HEK293 (cell line): ENCODE measurements around the gene ZBTB18.

ENCODE experiments used
- CTCF ChIA-PET: fragments of 350-600 bp; formaldehyde crosslinking; extraction: SDS; loops from one replicate; lab custom pipeline; 2021; ENCODE audit warnings: antibody characterized with exemption; lab: Yijun Ruan, JAX
- POLR2A ChIA-PET: fragments of 300-600 bp; formaldehyde crosslinking; extraction: SDS; loops from one replicate; lab custom pipeline; 2020; ENCODE audit warnings: antibody characterized with exemption, inconsistent platforms; lab: Yijun Ruan, JAX
- H3K27ac ChIP-seq: fragments of 200-500 bp; sonication (Bioruptor generic); 2 replicates; pipeline ENCODE4 v1.5.1; 2014; ENCODE audit warnings: low read depth, low read length, control low read depth, inconsistent platforms; ENCODE audit errors: extremely low read depth
- H3K36me3 ChIP-seq, 2 experiments: fragments of 200-500 bp in 1 of 2; sonication (Bioruptor generic) in 1 of 2; 1 replicate in 1 of 2; 2 replicates in 1 of 2; pipeline ENCODE4 v1.5.1; 2014 to 2017; ENCODE audit warnings: inconsistent platforms in 2 of 2, low read length in 2 of 2; ENCODE audit not compliant: control insufficient read depth in 2 of 2, insufficient read depth in 1 of 2
- H3K4me1 ChIP-seq: fragments of 200-500 bp; sonication (Bioruptor generic); 2 replicates; pipeline ENCODE4 v1.5.1; 2014; ENCODE audit warnings: mild to moderate bottlenecking, low read length, inconsistent platforms; ENCODE audit not compliant: control insufficient read depth, insufficient read depth
- H3K4me3 ChIP-seq: 2 replicates; pipeline ENCODE4 v1.5.1; 2011; ENCODE audit warnings: low read depth, mild to moderate bottlenecking, control low read depth, low read length, moderate library complexity
- H3K9me3 ChIP-seq: fragments of 200-500 bp; sonication (Bioruptor generic); 2 replicates; pipeline ENCODE4 v1.5.1; 2014; ENCODE audit warnings: low read depth, low read length, inconsistent platforms; ENCODE audit not compliant: control insufficient read depth, insufficient read depth
- GLIS1 ChIP-seq: fragments of 450-650 bp; formaldehyde crosslinking; IDR thresholded peaks from 2 replicates; pipeline ENCODE4 v1.5.1; 2016; ENCODE audit warnings: missing biosample characterization, missing genetic modification characterization
- HIC1 ChIP-seq: fragments of 450-650 bp; formaldehyde crosslinking; IDR thresholded peaks from 2 replicates; pipeline ENCODE4 v1.5.1; 2016; ENCODE audit warnings: missing biosample characterization, missing genetic modification characterization
- KLF10 ChIP-seq: fragments of 450-650 bp; IDR thresholded peaks from 2 replicates; pipeline ENCODE4 v1.5.1; 2018; ENCODE audit warnings: missing biosample characterization, mild to moderate bottlenecking, missing genetic modification characterization
- KLF16 ChIP-seq: fragments of 450-650 bp; formaldehyde crosslinking; IDR thresholded peaks from 2 replicates; pipeline ENCODE4 v1.5.1; 2017; ENCODE audit warnings: missing biosample characterization, missing genetic modification characterization
- KLF7 ChIP-seq: fragments of 450-650 bp; formaldehyde crosslinking; IDR thresholded peaks from 2 replicates; pipeline ENCODE4 v1.5.1; 2016; ENCODE audit warnings: missing biosample characterization, missing genetic modification characterization, borderline replicate concordance
- PRDM6 ChIP-seq: fragments of 450-650 bp; formaldehyde crosslinking; IDR thresholded peaks from 2 replicates; pipeline ENCODE4 v1.5.1; 2017; ENCODE audit warnings: missing biosample characterization, missing genetic modification characterization
- YY1 ChIP-seq: fragments of 450-650 bp; formaldehyde crosslinking; IDR thresholded peaks from 2 replicates; pipeline ENCODE4 v1.5.1; 2018; ENCODE audit warnings: missing biosample characterization, missing genetic modification characterization
- ZBTB21 ChIP-seq: fragments of 450-650 bp; formaldehyde crosslinking; IDR thresholded peaks from 2 replicates; pipeline ENCODE4 v1.5.1; 2017; ENCODE audit warnings: missing biosample characterization, missing genetic modification characterization
- ZEB2 ChIP-seq: fragments of 450-650 bp; formaldehyde crosslinking; IDR thresholded peaks from 2 replicates; pipeline ENCODE4 v1.5.1; 2016; ENCODE audit warnings: missing biosample characterization, missing genetic modification characterization
- ZNF112 ChIP-seq: fragments of 450-650 bp; formaldehyde crosslinking; IDR thresholded peaks from 2 replicates; pipeline ENCODE4 v1.5.0; 2017; ENCODE audit warnings: missing biosample characterization, missing genetic modification characterization
- ZNF132 ChIP-seq: fragments of 450-650 bp; formaldehyde crosslinking; IDR thresholded peaks from 2 replicates; pipeline ENCODE4 v1.5.1; 2017; ENCODE audit warnings: missing biosample characterization, missing genetic modification characterization, borderline replicate concordance
- ZNF138 ChIP-seq: fragments of 450-650 bp; formaldehyde crosslinking; IDR thresholded peaks from 2 replicates; pipeline ENCODE4 v1.5.1; 2016; ENCODE audit warnings: missing biosample characterization, missing genetic modification characterization, borderline replicate concordance
- ZNF175 ChIP-seq: fragments of 450-650 bp; formaldehyde crosslinking; IDR thresholded peaks from 2 replicates; pipeline ENCODE4 v1.5.1; 2016; ENCODE audit warnings: missing biosample characterization, missing genetic modification characterization
- ZNF266 ChIP-seq: fragments of 450-650 bp; formaldehyde crosslinking; IDR thresholded peaks from 2 replicates; pipeline ENCODE4 v1.5.1; 2016; ENCODE audit warnings: missing biosample characterization, missing genetic modification characterization, low read depth
- ZNF423 ChIP-seq: fragments of 450-650 bp; formaldehyde crosslinking; IDR thresholded peaks from 2 replicates; pipeline ENCODE4 v1.5.1; 2016; ENCODE audit warnings: missing biosample characterization, missing genetic modification characterization
- ZNF449 ChIP-seq: fragments of 450-650 bp; formaldehyde crosslinking; IDR thresholded peaks from 2 replicates; pipeline ENCODE4 v1.5.1; 2017; ENCODE audit warnings: missing biosample characterization, mild to moderate bottlenecking, missing genetic modification characterization, moderate library complexity
- ZNF521 ChIP-seq: fragments of 450-650 bp; formaldehyde crosslinking; IDR thresholded peaks from 2 replicates; pipeline ENCODE4 v1.5.1; 2017; ENCODE audit warnings: missing biosample characterization, mild to moderate bottlenecking, missing genetic modification characterization
- ZNF549 ChIP-seq: fragments of 450-650 bp; IDR thresholded peaks from 2 replicates; pipeline ENCODE4 v1.5.1; 2018; ENCODE audit warnings: missing biosample characterization, missing genetic modification characterization, mild to moderate bottlenecking, inconsistent platforms, moderate library complexity
- ZNF555 ChIP-seq: fragments of 450-650 bp; formaldehyde crosslinking; conservative IDR thresholded peaks from 2 replicates; pipeline ENCODE4 v1.5.1; 2017; ENCODE audit warnings: missing biosample characterization, mild to moderate bottlenecking, missing genetic modification characterization, inconsistent platforms
- ZNF654 ChIP-seq: fragments of 450-650 bp; formaldehyde crosslinking; IDR thresholded peaks from 2 replicates; pipeline ENCODE4 v1.5.1; 2016; ENCODE audit warnings: low read depth, missing biosample characterization, missing genetic modification characterization
- ZXDB ChIP-seq: fragments of 450-650 bp; formaldehyde crosslinking; IDR thresholded peaks from 2 replicates; pipeline ENCODE4 v1.5.1; 2016; ENCODE audit warnings: missing biosample characterization, missing genetic modification characterization
- TF ChIP-seq, protein P1 (sequence below): fragments of 450-650 bp; formaldehyde crosslinking; IDR thresholded peaks from 2 replicates; pipeline ENCODE4 v1.5.1; 2016; ENCODE audit warnings: missing biosample characterization, missing genetic modification characterization
- TF ChIP-seq, protein P2 (sequence below): fragments of 450-650 bp; formaldehyde crosslinking; IDR thresholded peaks from 2 replicates; pipeline ENCODE4 v1.5.1; 2016; ENCODE audit warnings: missing biosample characterization, missing genetic modification characterization
- TF ChIP-seq, protein P3 (sequence below): sonication (generic); formaldehyde crosslinking; IDR thresholded peaks from 2 replicates; pipeline ENCODE4 v1.8.1; 2022; ENCODE audit warnings: mild to moderate bottlenecking, moderate library complexity, missing genetic modification reagents
- TF ChIP-seq, protein P4 (sequence below): fragments of 450-650 bp; formaldehyde crosslinking; IDR thresholded peaks from 2 replicates; pipeline ENCODE4 v1.5.1; 2017; ENCODE audit warnings: missing biosample characterization, missing genetic modification characterization

Gene ZBTB18

GRCh38 chr1:244029124-244029523 is 22.0 kb upstream of the ZBTB18 start:
- no peak overlapping the region for H3K4me3 ChIP-seq
- POLR2A ChIA-PET = no interaction called here
- no peak for TF ChIP-seq GLIS1 (tag by site-specific recombination)
- TF ChIP-seq, protein P1, sequence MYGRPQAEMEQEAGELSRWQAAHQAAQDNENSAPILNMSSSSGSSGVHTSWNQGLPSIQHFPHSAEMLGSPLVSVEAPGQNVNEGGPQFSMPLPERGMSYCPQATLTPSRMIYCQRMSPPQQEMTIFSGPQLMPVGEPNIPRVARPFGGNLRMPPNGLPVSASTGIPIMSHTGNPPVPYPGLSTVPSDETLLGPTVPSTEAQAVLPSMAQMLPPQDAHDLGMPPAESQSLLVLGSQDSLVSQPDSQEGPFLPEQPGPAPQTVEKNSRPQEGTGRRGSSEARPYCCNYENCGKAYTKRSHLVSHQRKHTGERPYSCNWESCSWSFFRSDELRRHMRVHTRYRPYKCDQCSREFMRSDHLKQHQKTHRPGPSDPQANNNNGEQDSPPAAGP (tag by site-specific recombination) = no peak
- no peak for TF ChIP-seq ZNF654 (tag by site-specific recombination)
- no peak for TF ChIP-seq YY1 (tag by site-specific recombination)
- no peak for TF ChIP-seq ZNF175 (tag by site-specific recombination)
- no peak for TF ChIP-seq ZXDB
- no peak for TF ChIP-seq ZNF266 (tag by site-specific recombination)
- no peak for TF ChIP-seq ZNF521
- TF ChIP-seq KLF10 (tag by site-specific recombination) = no peak
- TF ChIP-seq KLF16 (tag by site-specific recombination) = no peak
- no peak for TF ChIP-seq ZBTB21 (tag by site-specific recombination)
- TF ChIP-seq ZNF138 (tag by site-specific recombination) = no peak
- TF ChIP-seq, protein P2, sequence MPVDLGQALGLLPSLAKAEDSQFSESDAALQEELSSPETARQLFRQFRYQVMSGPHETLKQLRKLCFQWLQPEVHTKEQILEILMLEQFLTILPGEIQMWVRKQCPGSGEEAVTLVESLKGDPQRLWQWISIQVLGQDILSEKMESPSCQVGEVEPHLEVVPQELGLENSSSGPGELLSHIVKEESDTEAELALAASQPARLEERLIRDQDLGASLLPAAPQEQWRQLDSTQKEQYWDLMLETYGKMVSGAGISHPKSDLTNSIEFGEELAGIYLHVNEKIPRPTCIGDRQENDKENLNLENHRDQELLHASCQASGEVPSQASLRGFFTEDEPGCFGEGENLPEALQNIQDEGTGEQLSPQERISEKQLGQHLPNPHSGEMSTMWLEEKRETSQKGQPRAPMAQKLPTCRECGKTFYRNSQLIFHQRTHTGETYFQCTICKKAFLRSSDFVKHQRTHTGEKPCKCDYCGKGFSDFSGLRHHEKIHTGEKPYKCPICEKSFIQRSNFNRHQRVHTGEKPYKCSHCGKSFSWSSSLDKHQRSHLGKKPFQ (tag by site-specific recombination) = no peak
- TF ChIP-seq ZEB2 = no peak
- TF ChIP-seq, protein P3, sequence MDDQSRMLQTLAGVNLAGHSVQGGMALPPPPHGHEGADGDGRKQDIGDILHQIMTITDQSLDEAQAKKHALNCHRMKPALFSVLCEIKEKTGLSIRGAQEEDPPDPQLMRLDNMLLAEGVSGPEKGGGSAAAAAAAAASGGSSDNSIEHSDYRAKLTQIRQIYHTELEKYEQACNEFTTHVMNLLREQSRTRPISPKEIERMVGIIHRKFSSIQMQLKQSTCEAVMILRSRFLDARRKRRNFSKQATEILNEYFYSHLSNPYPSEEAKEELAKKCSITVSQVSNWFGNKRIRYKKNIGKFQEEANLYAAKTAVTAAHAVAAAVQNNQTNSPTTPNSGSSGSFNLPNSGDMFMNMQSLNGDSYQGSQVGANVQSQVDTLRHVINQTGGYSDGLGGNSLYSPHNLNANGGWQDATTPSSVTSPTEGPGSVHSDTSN (CRISPR knock-in tag) = no peak
- no peak for TF ChIP-seq KLF7 (tag by site-specific recombination)
- TF ChIP-seq, all 188 proteins: peak for 0
- CTCF ChIA-PET = interaction anchor here (0.6 to 0.8 kb wide), 4 partner anchors 21 to 1574 kb away, joined by 3 read pairs; no protein-coding TSS in a partner anchor
- Histone ChIP-seq H3K4me1 (no peaks in the 10 kb centered on the region), H3K36me3 (no peaks in the 10 kb centered on the region), H3K27ac (no peak overlapping the region), H3K9me3 (no peaks in the 10 kb centered on the region)

- H3K36me3 ChIP-seq = no peaks in the 10 kb centered on the region
- H3K9me3 ChIP-seq = no peaks in the 10 kb centered on the region
- H3K27ac ChIP-seq = no peak overlapping the region
- no peaks in the 10 kb centered on the region for H3K4me1 ChIP-seq
- TF ChIP-seq ZNF132 (tag by site-specific recombination) (no peak), ZNF555 (tag by site-specific recombination) (no peak), PRDM6 (tag by site-specific recombination) (no peak), ZNF449 (no peak), HIC1 (tag by site-specific recombination) (no peak), ZNF549 (tag by site-specific recombination) (no peak), ZNF423 (tag by site-specific recombination) (no peak), ZNF112 (tag by site-specific recombination) (no peak)
- TF ChIP-seq, protein P4, sequence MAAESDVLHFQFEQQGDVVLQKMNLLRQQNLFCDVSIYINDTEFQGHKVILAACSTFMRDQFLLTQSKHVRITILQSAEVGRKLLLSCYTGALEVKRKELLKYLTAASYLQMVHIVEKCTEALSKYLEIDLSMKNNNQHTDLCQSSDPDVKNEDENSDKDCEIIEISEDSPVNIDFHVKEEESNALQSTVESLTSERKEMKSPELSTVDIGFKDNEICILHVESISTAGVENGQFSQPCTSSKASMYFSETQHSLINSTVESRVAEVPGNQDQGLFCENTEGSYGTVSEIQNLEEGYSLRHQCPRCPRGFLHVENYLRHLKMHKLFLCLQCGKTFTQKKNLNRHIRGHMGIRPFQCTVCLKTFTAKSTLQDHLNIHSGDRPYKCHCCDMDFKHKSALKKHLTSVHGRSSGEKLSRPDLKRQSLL (tag by site-specific recombination) = no peak
- no peak overlapping the region for H3K4me3 ChIP-seq
- POLR2A ChIA-PET = no interaction called here
- CTCF ChIA-PET = no interaction called here
Observed at GRCh38 chr1:244030481-244031040, 20.5 kb upstream of the ZBTB18 start.
